Measurements from ENCODE around the gene PTCD2.
"Not testable (repeated sequence)": the region's sequence is repeated elsewhere in the genome, so short reads cannot be mapped to it uniquely, and the experiment has no call there.

PTCD2 gene

DNA sequence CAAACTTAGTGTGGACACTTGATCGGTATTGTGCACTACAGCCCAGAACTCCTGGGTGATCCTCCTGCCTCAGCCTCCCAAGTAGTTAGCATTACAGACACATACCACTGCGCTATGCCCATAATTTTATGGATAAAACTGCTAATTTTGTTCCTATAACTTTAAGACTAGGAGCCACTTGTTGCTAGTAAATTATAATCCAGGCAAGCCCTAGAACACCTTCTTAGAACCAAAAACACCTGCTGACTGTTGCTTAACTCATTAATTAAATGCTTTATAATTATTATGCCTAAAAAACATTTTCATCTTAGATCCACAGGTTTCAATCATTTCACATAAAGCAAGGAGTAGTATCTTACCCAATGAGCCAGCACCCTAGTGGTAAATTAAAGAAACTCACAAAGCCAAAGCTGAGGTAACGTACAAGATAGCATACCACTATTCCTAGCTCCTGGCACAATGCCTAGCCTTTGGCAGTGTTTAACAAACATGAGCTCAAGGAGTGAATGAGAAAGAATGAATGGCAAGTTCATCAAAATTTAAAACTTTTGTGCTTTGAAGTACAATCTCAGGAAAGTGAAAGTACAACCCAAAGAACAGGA is 5.5 kb upstream of the PTCD2 start:
- Histone ChIP-seq H3K36me3 (ENCODE audit: insufficient read depth, low read length) (peaks cover 58% of the 10 kb centered on the region), H4K20me1 (ENCODE audit: insufficient read depth, low read length) (no peaks in the 10 kb centered on the region), H3K4me3 (ENCODE audit: low read depth, low read length, poor library complexity, severe bottlenecking) (no peak overlapping the region), H3K9me2 (ENCODE audit: low read depth, low read length) (no peaks in the 10 kb centered on the region), H3K79me2 (ENCODE audit: insufficient read depth, low read length) (peaks cover 51% of the 10 kb centered on the region), H2AFZ (ENCODE audit: low read length) (no peak overlapping the region), H3K27me3 (ENCODE audit: insufficient read depth, low read length) (no peaks in the 10 kb centered on the region), H3K9me3 (ENCODE audit: low read length) (no peaks in the 10 kb centered on the region), H3K27ac (ENCODE audit: low read depth, low read length, poor library complexity, severe bottlenecking) (no peak overlapping the region), H3K9ac (ENCODE audit: low read length) (no peak overlapping the region), H3K4me1 (ENCODE audit: insufficient read depth, low read length, severe bottlenecking) (peaks cover 30% of the 10 kb centered on the region), H3F3A (ENCODE audit: insufficient read depth, low read length) (no peaks in the 10 kb centered on the region), H3K4me2 (ENCODE audit: low read length) (no peak overlapping the region)
- TF ChIP-seq EZH2 (IDR thresholded peaks at IDR 0.05; ENCODE audit: borderline replicate concordance, low read length): no peak
- TF ChIP-seq, protein P1, sequence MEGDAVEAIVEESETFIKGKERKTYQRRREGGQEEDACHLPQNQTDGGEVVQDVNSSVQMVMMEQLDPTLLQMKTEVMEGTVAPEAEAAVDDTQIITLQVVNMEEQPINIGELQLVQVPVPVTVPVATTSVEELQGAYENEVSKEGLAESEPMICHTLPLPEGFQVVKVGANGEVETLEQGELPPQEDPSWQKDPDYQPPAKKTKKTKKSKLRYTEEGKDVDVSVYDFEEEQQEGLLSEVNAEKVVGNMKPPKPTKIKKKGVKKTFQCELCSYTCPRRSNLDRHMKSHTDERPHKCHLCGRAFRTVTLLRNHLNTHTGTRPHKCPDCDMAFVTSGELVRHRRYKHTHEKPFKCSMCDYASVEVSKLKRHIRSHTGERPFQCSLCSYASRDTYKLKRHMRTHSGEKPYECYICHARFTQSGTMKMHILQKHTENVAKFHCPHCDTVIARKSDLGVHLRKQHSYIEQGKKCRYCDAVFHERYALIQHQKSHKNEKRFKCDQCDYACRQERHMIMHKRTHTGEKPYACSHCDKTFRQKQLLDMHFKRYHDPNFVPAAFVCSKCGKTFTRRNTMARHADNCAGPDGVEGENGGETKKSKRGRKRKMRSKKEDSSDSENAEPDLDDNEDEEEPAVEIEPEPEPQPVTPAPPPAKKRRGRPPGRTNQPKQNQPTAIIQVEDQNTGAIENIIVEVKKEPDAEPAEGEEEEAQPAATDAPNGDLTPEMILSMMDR (IDR thresholded peaks at IDR 0.05; ENCODE audit: low read length): peak; percentile 25; the same call in 1 of the 2 replicates

DNA sequence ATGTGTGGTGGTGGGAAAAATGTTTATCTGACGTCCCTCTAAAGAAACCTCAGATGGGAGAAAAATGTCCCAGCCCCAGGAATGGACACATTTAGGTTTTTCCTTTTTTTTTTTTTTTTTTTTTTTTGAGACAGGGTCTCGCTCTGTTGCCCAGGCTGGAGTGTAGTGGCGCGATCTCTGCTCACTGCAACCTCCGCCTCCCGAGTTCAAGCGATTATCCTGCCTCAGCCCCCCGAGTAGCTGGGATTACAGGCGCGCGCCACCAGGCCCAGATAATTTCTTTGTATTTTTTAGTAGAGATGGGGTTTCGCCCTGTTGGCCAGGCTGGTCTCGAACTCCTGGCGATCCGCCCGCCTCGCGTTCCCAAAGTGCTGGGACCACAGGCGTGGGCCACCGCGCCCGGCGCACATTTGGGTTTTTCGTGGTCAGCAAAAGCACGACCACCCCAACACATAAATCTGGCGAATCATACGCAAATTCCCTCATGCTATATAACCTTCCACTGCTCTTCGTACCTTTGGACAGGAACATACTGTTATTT is 668 bp upstream of the PTCD2 start:
- H4K20me1 ChIP-seq (ENCODE audit: insufficient read depth, low read length); H2AFZ ChIP-seq (ENCODE audit: low read length): not testable (repeated sequence)
- peak overlapping the region; percentile 50 for H3K27ac ChIP-seq (ENCODE audit: low read depth, low read length, poor library complexity, severe bottlenecking)

DNA sequence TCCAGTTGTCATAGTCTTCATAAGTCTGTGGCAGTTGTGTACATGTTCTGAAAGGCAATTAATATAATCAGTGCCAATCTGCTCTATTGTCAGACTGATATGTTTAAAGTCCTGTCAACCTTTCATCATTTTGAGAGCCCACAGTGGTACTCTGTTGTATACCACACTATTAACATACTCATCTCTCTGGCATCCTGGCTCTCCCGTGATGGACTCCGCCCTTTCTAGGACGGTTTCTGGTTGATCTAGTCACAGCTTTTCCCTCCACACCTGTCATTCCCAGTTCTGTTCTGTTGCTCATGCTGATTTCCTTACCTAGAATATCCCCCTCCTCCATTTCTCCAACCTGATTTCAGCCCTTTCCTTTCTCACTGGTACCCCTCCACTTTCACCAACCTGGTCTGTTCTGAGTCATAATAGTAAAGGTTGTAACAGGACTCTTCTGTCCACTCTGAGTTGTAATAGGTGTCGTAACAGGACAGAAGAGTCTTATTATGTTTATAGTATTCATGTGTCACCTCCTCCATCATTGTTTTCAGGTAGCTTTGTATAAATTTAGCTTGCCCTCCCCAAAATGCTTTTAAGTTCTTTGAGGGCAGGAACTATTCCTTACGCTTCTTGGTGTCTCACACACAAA is 4.1 kb downstream of the PTCD2 start:
- H3K9me2 ChIP-seq (ENCODE audit: low read depth, low read length): no peaks in the 10 kb centered on the region
- no peak overlapping the region for H3K27ac ChIP-seq (ENCODE audit: low read depth, low read length, poor library complexity, severe bottlenecking)
- H3F3A ChIP-seq (ENCODE audit: insufficient read depth, low read length): no peaks in the 10 kb centered on the region
- no peaks in the 10 kb centered on the region for H3K27me3 ChIP-seq (ENCODE audit: insufficient read depth, low read length)
- H3K9ac ChIP-seq (ENCODE audit: low read length): no peak overlapping the region
- H3K36me3 ChIP-seq (ENCODE audit: insufficient read depth, low read length): peaks cover 66% of the 10 kb centered on the region
- H3K79me2 ChIP-seq (ENCODE audit: insufficient read depth, low read length): peaks cover 11% of the 10 kb centered on the region
- no peak overlapping the region for H3K4me2 ChIP-seq (ENCODE audit: low read length)
- TF ChIP-seq EZH2 (IDR thresholded peaks at IDR 0.05; ENCODE audit: borderline replicate concordance, low read length): no peak
- TF ChIP-seq, protein P1 (IDR thresholded peaks at IDR 0.05; ENCODE audit: low read length): no peak
- no peak overlapping the region for H3K4me3 ChIP-seq (ENCODE audit: low read depth, low read length, poor library complexity, severe bottlenecking)
- no peak overlapping the region for H2AFZ ChIP-seq (ENCODE audit: low read length)
- no peaks in the 10 kb centered on the region for H3K9me3 ChIP-seq (ENCODE audit: low read length)
- no peaks in the 10 kb centered on the region for H4K20me1 ChIP-seq (ENCODE audit: insufficient read depth, low read length)
- H3K4me1 ChIP-seq (ENCODE audit: insufficient read depth, low read length, severe bottlenecking): peaks cover 12% of the 10 kb centered on the region

More for the DNA sequence above, 668 bp upstream of the PTCD2 start:
- Histone ChIP-seq H3K79me2 (ENCODE audit: insufficient read depth, low read length) (peaks cover 46% of the 10 kb centered on the region), H3K4me1 (ENCODE audit: insufficient read depth, low read length, severe bottlenecking) (peaks cover 41% of the 10 kb centered on the region), H3K4me3 (ENCODE audit: low read depth, low read length, poor library complexity, severe bottlenecking) (peak overlapping the region; percentile 88), H3K4me2 (ENCODE audit: low read length) (peak overlapping the region; percentile 65), H3K36me3 (ENCODE audit: insufficient read depth, low read length) (peaks cover 33% of the 10 kb centered on the region), H3K9ac (ENCODE audit: low read length) (peak overlapping the region; percentile 88)
- not testable (repeated sequence) for H3F3A ChIP-seq (ENCODE audit: insufficient read depth, low read length); H3K27me3 ChIP-seq (ENCODE audit: insufficient read depth, low read length); H3K9me3 ChIP-seq (ENCODE audit: low read length); H3K9me2 ChIP-seq (ENCODE audit: low read depth, low read length)

All from OCI-LY1 (cell line).